SU-DHL-6 (cell line): ENCODE measurements around the gene ANGPTL7.

Experiments used
- EZH2phosphoT487 ChIP-seq: fragments of 200-600 bp; sonication (generic), shearing (Covaris generic); conservative IDR thresholded peaks from 2 replicates; pipeline ENCODE4 v1.6.1; 2018; ENCODE audit warnings: mild to moderate bottlenecking, antibody characterized with exemption, low read length, moderate library complexity, mixed read lengths
- TF ChIP-seq, protein P1 (sequence below): fragments of 200-600 bp; sonication (generic); IDR thresholded peaks from one replicate; pipeline ENCODE4 v1.5.1; 2017; ENCODE audit warnings: antibody characterized with exemption, mild to moderate bottlenecking, low read length, moderate library complexity; ENCODE audit not compliant: insufficient read depth, poor library complexity, severe bottlenecking

DNA sequence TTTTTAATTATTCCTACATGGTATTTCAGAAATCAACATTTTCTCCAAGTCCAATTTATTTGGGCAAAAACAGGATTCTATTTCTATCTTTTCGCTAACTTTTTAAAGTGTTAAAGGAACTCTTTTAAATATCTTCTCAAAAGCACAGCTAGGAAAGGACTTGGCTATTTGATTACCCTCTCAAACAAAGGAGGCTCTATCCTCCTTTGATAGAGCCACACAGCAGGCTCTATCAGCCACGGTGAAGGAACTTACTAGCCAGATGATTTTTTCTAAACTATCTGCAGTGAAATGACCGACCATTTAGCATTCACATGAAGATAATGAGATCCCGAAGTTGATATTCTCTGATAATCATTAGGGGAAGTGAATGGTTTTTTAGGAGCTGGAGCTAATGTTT, 9.1 kb downstream of the ANGPTL7 start:
- TF ChIP-seq, protein P1, sequence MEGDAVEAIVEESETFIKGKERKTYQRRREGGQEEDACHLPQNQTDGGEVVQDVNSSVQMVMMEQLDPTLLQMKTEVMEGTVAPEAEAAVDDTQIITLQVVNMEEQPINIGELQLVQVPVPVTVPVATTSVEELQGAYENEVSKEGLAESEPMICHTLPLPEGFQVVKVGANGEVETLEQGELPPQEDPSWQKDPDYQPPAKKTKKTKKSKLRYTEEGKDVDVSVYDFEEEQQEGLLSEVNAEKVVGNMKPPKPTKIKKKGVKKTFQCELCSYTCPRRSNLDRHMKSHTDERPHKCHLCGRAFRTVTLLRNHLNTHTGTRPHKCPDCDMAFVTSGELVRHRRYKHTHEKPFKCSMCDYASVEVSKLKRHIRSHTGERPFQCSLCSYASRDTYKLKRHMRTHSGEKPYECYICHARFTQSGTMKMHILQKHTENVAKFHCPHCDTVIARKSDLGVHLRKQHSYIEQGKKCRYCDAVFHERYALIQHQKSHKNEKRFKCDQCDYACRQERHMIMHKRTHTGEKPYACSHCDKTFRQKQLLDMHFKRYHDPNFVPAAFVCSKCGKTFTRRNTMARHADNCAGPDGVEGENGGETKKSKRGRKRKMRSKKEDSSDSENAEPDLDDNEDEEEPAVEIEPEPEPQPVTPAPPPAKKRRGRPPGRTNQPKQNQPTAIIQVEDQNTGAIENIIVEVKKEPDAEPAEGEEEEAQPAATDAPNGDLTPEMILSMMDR: no peak
- TF ChIP-seq EZH2phosphoT487: no peak
